ENCODE measurements around the gene UPF2. TPM values are rescaled to one million over a fixed set of nuclear protein-coding genes. Genes with fewer than 3 reads are reported as not detected.

UPF2 gene
- polyA plus RNA-seq, 3 donors: 2.7 to 6.7 (median 4.3) TPM

GRCh38 chr10:11910102-11910501 is 132.5 kb downstream of the UPF2 start:
- H4K20me1 ChIP-seq (ENCODE audit: insufficient read depth, low read length): no peaks in the 10 kb centered on the region
- no peak overlapping the region for H3K4me3 ChIP-seq (replicated peaks in 1 of 3; ENCODE audit: low read depth in 2 of 3, low read length in 3 of 3)
- H3K9me3 Mint-ChIP-seq: no peaks in the 10 kb centered on the region
- no peaks in the 10 kb centered on the region for H3K4me1 ChIP-seq (ENCODE audit: control insufficient read depth in 1 of 2, insufficient read depth in 2 of 2, low read length in 2 of 2)
- WGBS (ENCODE audit: insufficient coverage): 94% methylated on average over 7 of the region's 10 CpGs
- H3K4me2 ChIP-seq (replicated peaks; ENCODE audit: extremely low read depth, low read length, poor library complexity, severe bottlenecking): no peak overlapping the region
- H2AFZ ChIP-seq (ENCODE audit: insufficient read depth, low read depth, low read length, poor library complexity, severe bottlenecking): no peak overlapping the region
- DNase-seq: no peak
- no peak overlapping the region for H3K9ac ChIP-seq (ENCODE audit: insufficient read depth, low read length, poor library complexity, severe bottlenecking)
- no peaks in the 10 kb centered on the region for H3K9me3 ChIP-seq (replicated peaks in 1 of 2; ENCODE audit: control insufficient read depth in 1 of 2, insufficient read depth in 1 of 2, low read length in 2 of 2)
- no peaks in the 10 kb centered on the region for H3K79me2 ChIP-seq (ENCODE audit: insufficient read depth, low read length)
- no peaks in the 10 kb centered on the region for H3K36me3 ChIP-seq (replicated peaks in 1 of 2; ENCODE audit: control insufficient read depth in 1 of 2, insufficient read depth in 2 of 2, low read length in 2 of 2)
- intact Hi-C loops (cut with micrococcal nuclease): no loop called here
- peaks cover 0 to 7% (median 2%) of the 10 kb centered on the region in 3 donors for H3K27me3 Mint-ChIP-seq (ENCODE audit: low read depth in 3 of 3)
- no peaks in the 10 kb centered on the region for H3K36me3 Mint-ChIP-seq
- no peaks in the 10 kb centered on the region for H3K27me3 ChIP-seq (ENCODE audit: control insufficient read depth in 2 of 2, insufficient read depth in 2 of 2, low read length in 2 of 2)
- no peak overlapping the region for H3K4me3 Mint-ChIP-seq
- no peaks in the 10 kb centered on the region for H3K4me1 Mint-ChIP-seq
- no peak overlapping the region for H3K27ac Mint-ChIP-seq
- TF ChIP-seq CTCF (IDR thresholded peaks at IDR 0.05): no peak
- no peak overlapping the region for H3K27ac ChIP-seq (ENCODE audit: low read depth in 1 of 2, low read length in 2 of 2)

GRCh38 chr10:11909618-11910017 is 133.0 kb downstream of the UPF2 start:
- no peak overlapping the region for H3K4me2 ChIP-seq (replicated peaks; ENCODE audit: extremely low read depth, low read length, poor library complexity, severe bottlenecking)
- no peak overlapping the region for H3K4me3 ChIP-seq (replicated peaks in 1 of 3; ENCODE audit: low read depth in 2 of 3, low read length in 3 of 3)
- no peaks in the 10 kb centered on the region for H4K20me1 ChIP-seq (ENCODE audit: insufficient read depth, low read length)
- Mint-ChIP-seq H3K27ac (no peak overlapping the region), H3K27me3 (ENCODE audit: low read depth in 3 of 3) (peaks cover 0 to 7% (median 2%) of the 10 kb centered on the region in 3 donors), H3K36me3 (no peaks in the 10 kb centered on the region), H3K9me3 (no peaks in the 10 kb centered on the region), H3K4me1 (no peaks in the 10 kb centered on the region), H3K4me3 (no peak overlapping the region)
- no peaks in the 10 kb centered on the region for H3K79me2 ChIP-seq (ENCODE audit: insufficient read depth, low read length)
- intact Hi-C loops (cut with micrococcal nuclease): no loop called here
- DNase-seq: no peak
- no peaks in the 10 kb centered on the region for H3K36me3 ChIP-seq (replicated peaks in 1 of 2; ENCODE audit: control insufficient read depth in 1 of 2, insufficient read depth in 2 of 2, low read length in 2 of 2)
- H3K27me3 ChIP-seq (ENCODE audit: control insufficient read depth in 2 of 2, insufficient read depth in 2 of 2, low read length in 2 of 2): no peaks in the 10 kb centered on the region
- H3K9ac ChIP-seq (ENCODE audit: insufficient read depth, low read length, poor library complexity, severe bottlenecking): no peak overlapping the region
- no peaks in the 10 kb centered on the region for H3K9me3 ChIP-seq (replicated peaks in 1 of 2; ENCODE audit: control insufficient read depth in 1 of 2, insufficient read depth in 1 of 2, low read length in 2 of 2)
- H2AFZ ChIP-seq (ENCODE audit: insufficient read depth, low read depth, low read length, poor library complexity, severe bottlenecking): no peak overlapping the region
- TF ChIP-seq CTCF (IDR thresholded peaks at IDR 0.05): no peak
- H3K4me1 ChIP-seq (ENCODE audit: control insufficient read depth in 1 of 2, insufficient read depth in 2 of 2, low read length in 2 of 2): no peaks in the 10 kb centered on the region
- whole genome bisulfite sequencing (ENCODE audit: insufficient coverage): 94% methylated on average over 10 of the region's 10 CpGs
- H3K27ac ChIP-seq (ENCODE audit: low read depth in 1 of 2, low read length in 2 of 2): no peak overlapping the region
